A673 (cell line): ENCODE data around the gene CCRL2. TPM values are rescaled to one million over a fixed set of nuclear protein-coding genes. Genes with fewer than 3 reads are reported as not detected.

ENCODE experiments used
- BruUV-seq: library from RNA; stranded (reverse); fragments of 400-500 nt; replicated peaks from 2 replicates; lab custom pipeline; 2021; lab: Mats Ljungman, UMichigan
- CTCF ChIA-PET: fragments of 300-600 bp; sonication (Branson Sonifier 250); formaldehyde crosslinking; loops from one replicate; lab custom pipeline; 2022; ENCODE audit warnings: antibody characterized with exemption; lab: Charles Lee
- POLR2A ChIA-PET: fragments of 300-600 bp; sonication (Branson Sonifier 250); formaldehyde crosslinking; loops from one replicate; lab custom pipeline; 2022; ENCODE audit warnings: antibody characterized with exemption; ENCODE audit not compliant: low non-redundant PET; lab: Charles Lee
- DNase-seq: peaks from one replicate; pipeline ENCODE4 v3.0.0-alpha.2; 2015; ENCODE audit warnings: low spot score
- H3K27ac ChIP-seq: fragments of 200-600 bp; sonication (generic); 2 replicates; pipeline ENCODE4 v1.5.1; 2016; ENCODE audit warnings: mixed run types, low read depth, mild to moderate bottlenecking, mixed read lengths, antibody characterized with exemption, low read length; ENCODE audit not compliant: poor library complexity, severe bottlenecking
- H3K27me3 ChIP-seq: fragments of 200-600 bp; sonication (generic); replicated peaks from 2 replicates; pipeline ENCODE4 v1.6.1; 2017; ENCODE audit warnings: mixed run types, low read depth, mild to moderate bottlenecking, mixed read lengths, antibody characterized with exemption, low read length; ENCODE audit not compliant: insufficient read depth, poor library complexity
- H3K36me3 ChIP-seq: fragments of 200-600 bp; sonication (generic); 2 replicates; pipeline ENCODE4 v1.6.1; 2016; ENCODE audit warnings: mixed run types, mild to moderate bottlenecking, mixed read lengths, antibody characterized with exemption, low read length; ENCODE audit not compliant: insufficient read depth, poor library complexity, severe bottlenecking
- H3K4me1 ChIP-seq: fragments of 200-600 bp; sonication (generic); 2 replicates; pipeline ENCODE4 v1.6.1; 2017; ENCODE audit warnings: mixed run types, mild to moderate bottlenecking, mixed read lengths, antibody characterized with exemption, low read length; ENCODE audit not compliant: insufficient read depth, poor library complexity, severe bottlenecking
- H3K4me3 ChIP-seq: fragments of 200-600 bp; sonication (generic); 2 replicates; pipeline ENCODE4 v1.5.1; 2016; ENCODE audit warnings: low read depth, mixed run types, mild to moderate bottlenecking, mixed read lengths, low read length; ENCODE audit not compliant: poor library complexity, severe bottlenecking
- H3K9me3 ChIP-seq: fragments of 200-600 bp; sonication (generic); 2 replicates; pipeline ENCODE4 v1.6.1; 2016; ENCODE audit warnings: mixed run types, low read depth, mild to moderate bottlenecking, mixed read lengths, antibody characterized with exemption, low read length; ENCODE audit not compliant: poor library complexity, severe bottlenecking
- EZH2 ChIP-seq: fragments of 200-600 bp; sonication (generic); IDR thresholded peaks from 2 replicates; pipeline ENCODE4 v1.6.1; 2017; ENCODE audit warnings: borderline replicate concordance, low read depth, mild to moderate bottlenecking, mixed read lengths, antibody characterized with exemption, low read length; ENCODE audit not compliant: poor library complexity, severe bottlenecking
- intact Hi-C: fragments of 100-400 bp; cut with micrococcal nuclease; formaldehyde crosslinking; loops from one replicate; pipeline ENCODE4 v1.10.0; 2022; ENCODE audit not compliant: unreplicated experiment
- total RNA-seq: library from RNA; stranded (reverse); gene quantifications from 2 replicates; pipeline ENCODE4 v1.2.3, GENCODE V29; 2021
- TF ChIP-seq, protein P1 (sequence below): fragments of 300-800, 200-600 bp; sonication (generic); conservative IDR thresholded peaks from 2 replicates; pipeline ENCODE4 v1.5.1; 2017; ENCODE audit warnings: low read depth, mild to moderate bottlenecking, antibody characterized with exemption, low read length, moderate library complexity, mixed read lengths

Gene CCRL2
- total RNA-seq, 1 experiment from 2014 or later = not detected

DNA sequence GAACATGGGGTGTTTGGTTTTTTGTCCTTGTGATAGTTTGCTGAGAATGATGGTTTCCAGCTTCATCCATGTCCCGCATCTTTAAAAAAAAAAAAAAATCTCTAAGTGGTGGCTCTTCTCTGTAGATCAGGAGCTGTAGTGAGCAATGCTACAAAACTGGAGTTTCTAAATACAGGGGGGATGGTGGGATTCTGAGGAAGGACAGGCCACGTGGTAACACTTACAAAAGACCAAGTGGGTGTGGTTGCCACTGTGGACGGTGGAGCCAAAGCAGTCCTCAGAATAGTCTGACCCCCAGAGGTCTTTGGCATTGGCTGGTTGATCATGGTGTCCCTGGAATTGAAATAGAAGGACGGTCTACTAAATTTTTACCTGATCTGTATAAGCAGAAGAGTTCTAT lies 7.7 kb downstream of the CCRL2 start:
- BruUV-seq = no TSS peak
- intact Hi-C loops = no loop called here
- Histone ChIP-seq H3K27ac (no peak overlapping the region), H3K27me3 (no peaks in the 10 kb centered on the region), H3K36me3 (no peaks in the 10 kb centered on the region), H3K4me1 (no peaks in the 10 kb centered on the region), H3K4me3 (no peak overlapping the region), H3K9me3 (no peaks in the 10 kb centered on the region)
- TF ChIP-seq EZH2 = no peak
- TF ChIP-seq, protein P1, sequence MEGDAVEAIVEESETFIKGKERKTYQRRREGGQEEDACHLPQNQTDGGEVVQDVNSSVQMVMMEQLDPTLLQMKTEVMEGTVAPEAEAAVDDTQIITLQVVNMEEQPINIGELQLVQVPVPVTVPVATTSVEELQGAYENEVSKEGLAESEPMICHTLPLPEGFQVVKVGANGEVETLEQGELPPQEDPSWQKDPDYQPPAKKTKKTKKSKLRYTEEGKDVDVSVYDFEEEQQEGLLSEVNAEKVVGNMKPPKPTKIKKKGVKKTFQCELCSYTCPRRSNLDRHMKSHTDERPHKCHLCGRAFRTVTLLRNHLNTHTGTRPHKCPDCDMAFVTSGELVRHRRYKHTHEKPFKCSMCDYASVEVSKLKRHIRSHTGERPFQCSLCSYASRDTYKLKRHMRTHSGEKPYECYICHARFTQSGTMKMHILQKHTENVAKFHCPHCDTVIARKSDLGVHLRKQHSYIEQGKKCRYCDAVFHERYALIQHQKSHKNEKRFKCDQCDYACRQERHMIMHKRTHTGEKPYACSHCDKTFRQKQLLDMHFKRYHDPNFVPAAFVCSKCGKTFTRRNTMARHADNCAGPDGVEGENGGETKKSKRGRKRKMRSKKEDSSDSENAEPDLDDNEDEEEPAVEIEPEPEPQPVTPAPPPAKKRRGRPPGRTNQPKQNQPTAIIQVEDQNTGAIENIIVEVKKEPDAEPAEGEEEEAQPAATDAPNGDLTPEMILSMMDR = no peak
- ChIA-PET POLR2A (no interaction called here), CTCF (no interaction called here)
- no peak for DNase-seq

DNA sequence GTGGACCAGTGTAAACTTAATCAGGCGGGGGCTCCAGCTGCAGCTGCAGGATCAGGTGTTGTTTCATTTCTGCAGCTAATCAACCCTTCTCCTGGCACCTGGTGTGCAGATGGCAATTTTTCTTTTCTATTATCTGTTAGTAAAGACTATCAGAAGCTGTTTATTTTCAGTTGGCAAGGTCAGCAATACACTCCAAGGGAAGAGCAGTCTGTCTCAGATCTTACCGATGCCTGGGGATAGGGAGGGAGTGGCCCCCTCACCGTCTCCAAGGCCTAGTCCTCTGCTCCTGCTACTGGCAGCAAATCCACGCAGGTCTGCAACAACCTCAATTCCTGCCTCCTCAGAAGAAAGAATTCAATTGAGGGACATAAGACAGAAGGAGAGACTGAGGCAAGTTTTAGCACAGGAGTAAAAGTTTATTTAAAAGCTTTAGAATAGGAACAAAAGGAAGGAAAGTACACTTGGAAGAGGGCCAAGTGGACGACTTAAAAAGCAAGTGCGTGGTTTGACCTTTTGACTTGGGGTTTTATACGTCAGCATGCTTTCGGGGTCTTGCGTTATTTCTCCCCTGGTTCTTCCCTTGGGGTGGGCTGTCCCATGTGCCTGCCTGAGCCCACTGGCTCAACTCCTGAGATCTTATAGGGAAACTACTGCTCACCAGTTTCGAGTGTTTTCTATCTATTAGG lies 9.2 kb downstream of the CCRL2 start:
- CTCF ChIA-PET = no interaction called here

DNA sequence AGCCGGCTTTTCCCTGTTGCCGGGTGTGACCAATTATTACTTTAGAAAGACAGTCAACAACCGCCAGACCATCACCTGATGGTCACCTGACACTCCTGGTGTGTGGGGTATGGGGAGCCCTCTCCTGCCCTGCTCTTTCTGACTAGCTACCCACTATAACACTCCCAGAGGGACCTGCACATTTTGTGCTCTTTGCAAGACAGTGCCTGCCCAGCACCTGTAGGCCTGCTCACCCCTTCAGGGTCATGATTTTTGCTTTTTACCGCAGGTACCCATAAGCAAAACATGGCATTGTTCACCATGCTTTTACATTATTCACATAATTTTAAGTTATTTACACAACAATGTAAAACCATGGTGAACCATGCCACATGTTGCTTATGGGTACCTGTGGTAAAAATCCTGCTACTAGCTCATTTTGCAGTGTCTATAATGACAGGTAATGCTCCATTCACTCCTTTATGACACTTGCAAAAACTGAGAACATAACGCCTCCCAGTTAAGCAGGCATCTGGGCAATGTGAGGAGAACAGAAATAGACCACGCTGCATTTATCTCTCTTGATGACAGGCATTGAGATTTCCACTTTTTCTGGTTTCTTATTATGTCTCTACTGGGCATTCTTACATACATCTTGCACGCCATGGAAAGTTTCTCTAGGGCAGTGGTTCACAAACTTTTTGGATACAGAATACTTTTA lies 9.9 kb downstream of the CCRL2 start:
- no TSS peak for BruUV-seq
- H3K27ac ChIP-seq = no peak overlapping the region
- POLR2A ChIA-PET = no interaction called here
- no peak for TF ChIP-seq EZH2
- CTCF ChIA-PET = no interaction called here
- no peak overlapping the region for H3K4me3 ChIP-seq
- no peaks in the 10 kb centered on the region for H3K4me1 ChIP-seq
- no peaks in the 10 kb centered on the region for H3K27me3 ChIP-seq
- no peaks in the 10 kb centered on the region for H3K9me3 ChIP-seq
- intact Hi-C loops = no loop called here
- H3K36me3 ChIP-seq = no peaks in the 10 kb centered on the region
- no peak for DNase-seq

More for the DNA sequence above, 9.2 kb downstream of the CCRL2 start:
- H3K27ac ChIP-seq = no peak overlapping the region
- TF ChIP-seq, protein P1 = no peak
- TF ChIP-seq EZH2 = no peak
- BruUV-seq = no TSS peak
- POLR2A ChIA-PET = no interaction called here
- no peaks in the 10 kb centered on the region for H3K36me3 ChIP-seq
- H3K9me3 ChIP-seq = no peaks in the 10 kb centered on the region
- no peaks in the 10 kb centered on the region for H3K4me1 ChIP-seq
- no peak overlapping the region for H3K4me3 ChIP-seq
- no peak for DNase-seq
- no peaks in the 10 kb centered on the region for H3K27me3 ChIP-seq
- intact Hi-C loops = no loop called here
